GM19099 (cell line): ENCODE results near the gene BABAM2.

Source experiments
- POLR2A ChIP-seq: IDR thresholded peaks from 3 replicates; pipeline ENCODE4 v1.6.1; 2011; ENCODE audit warnings: low read depth; ENCODE audit not compliant: insufficient read length; ENCODE audit errors: extremely low read depth

BABAM2 gene

DNA sequence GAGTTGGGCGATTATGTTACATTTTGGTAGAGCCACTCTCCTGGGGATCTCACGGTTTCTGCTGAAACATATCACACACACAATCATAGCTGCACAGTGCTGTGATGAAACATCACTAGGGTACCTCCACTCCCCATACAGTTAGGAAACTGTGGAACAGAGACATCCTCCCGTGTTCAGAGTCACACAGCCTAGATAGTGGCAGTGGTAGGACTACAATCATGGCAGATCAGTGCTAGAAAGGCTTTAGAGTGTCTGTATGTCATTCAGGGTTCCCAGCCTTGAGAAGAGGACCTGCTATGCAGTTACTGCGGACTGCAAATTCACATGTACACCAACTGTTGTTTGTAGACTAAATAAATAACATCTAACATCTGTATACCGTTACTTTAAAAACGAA is 291.8 kb downstream of the BABAM2 start:
- no peak for TF ChIP-seq POLR2A

DNA sequence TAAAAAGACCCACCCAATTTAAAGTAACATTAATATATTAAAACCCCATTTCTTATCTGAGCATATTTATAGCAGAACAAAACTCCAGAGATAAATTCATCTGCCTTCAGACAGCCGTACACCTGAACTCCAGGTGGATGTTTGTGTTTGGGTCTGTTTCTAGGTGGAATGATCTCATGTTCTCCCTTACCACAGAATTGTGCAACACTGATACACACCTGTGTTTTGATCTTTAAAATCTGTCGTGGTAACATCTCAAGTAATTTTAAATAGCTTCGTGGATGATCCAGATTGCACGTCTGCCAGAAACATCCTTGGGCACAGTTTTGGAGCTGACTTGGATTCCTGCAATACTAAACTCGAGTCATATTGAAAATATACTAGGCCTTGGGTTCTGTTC is 294.6 kb downstream of the BABAM2 start:
- no peak for TF ChIP-seq POLR2A

DNA sequence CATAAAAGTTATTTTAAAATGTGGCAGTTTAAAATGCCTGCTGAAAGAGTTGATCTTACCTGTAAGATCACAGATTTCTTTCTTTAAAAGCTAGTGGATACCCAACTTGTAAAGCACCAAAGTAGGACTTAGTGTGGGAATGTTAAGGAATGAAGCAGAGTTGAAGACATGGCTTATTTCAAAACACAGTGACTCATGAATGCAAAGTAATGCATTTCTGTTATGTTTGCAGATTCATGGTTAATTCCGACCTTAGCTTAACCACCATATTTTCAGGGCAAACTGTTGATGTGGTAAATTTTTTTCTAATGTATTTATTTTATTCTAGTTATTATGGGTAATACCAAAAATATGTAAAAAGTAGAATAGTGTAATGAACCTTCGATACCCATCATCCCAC is 295.4 kb downstream of the BABAM2 start:
- no peak for TF ChIP-seq POLR2A

DNA sequence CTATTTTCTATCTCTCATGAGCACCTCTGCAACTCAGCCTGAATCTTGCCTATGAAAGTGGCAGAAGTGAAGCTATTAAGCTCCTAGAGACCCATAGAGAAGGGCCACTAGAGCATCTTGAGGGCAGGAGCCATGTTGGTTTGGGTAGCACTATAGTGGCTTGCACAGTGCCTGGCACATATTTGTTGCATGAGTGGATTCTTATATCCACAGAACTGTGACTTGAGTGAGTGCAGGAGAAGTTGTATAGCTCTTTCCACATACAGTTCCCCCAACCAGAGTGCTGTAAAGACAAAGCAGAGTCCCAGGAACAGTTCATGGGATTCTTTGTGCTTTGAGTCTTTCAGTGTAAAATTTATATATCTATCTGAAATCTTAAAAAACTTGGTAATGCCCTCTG is 296.7 kb downstream of the BABAM2 start:
- no peak for TF ChIP-seq POLR2A

DNA sequence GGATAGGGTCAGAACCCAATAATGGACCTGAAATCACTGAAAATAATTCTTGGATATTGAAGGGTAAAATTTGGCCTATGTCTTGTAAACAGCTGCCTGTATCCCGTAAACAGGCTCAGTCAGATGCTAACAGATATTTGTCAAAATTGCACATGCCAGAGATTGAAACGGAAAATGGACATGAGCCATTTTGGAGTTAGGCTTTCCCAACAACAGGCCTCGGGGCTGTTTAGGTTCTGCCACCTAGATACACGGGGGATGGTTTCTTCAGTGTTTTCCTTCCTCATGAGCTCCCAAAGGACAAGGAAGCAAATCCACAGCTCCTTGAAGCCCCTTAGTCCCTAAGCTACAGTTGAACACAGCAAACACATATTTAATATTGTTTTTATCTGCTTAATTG is 297.9 kb downstream of the BABAM2 start:
- TF ChIP-seq POLR2A, result no peak

DNA sequence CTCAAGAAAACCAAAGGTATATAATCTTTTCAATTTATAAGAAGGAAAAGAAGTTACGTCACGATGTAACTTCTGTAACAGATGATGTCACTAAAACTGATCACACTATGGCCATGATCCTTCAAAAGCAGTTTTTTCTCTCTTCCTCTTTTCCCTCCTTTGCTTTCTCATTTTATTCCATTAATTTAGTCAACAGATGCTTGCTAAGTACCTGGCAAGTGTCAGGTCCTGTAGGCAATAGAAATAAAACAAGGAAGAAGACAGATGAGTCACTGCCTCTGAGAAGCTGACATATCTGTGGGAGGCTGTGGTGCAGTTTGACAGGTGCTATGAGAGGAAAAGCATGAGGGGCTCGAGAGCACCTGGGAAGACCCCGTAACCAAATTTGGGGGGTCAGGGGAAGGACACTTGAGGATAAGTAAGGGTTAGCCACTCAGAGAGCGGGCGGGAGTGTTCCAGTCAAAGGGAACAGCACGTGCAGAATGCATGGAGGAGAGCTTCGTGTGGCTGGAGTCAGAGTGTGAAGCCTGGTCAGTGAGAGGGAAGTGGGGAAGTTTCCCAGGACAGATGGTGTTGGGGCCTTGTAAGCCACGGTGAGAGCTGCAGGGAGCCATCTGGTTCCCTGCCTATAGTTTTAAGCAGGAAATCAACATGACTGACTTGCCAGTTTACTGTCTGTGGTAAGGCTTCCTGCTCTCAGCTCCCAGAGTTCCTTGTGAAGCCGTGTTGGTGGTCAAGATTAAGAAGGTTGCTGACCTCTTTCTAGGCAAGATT is 303.3 kb downstream of the BABAM2 start:
- TF ChIP-seq POLR2A, result no peak

DNA sequence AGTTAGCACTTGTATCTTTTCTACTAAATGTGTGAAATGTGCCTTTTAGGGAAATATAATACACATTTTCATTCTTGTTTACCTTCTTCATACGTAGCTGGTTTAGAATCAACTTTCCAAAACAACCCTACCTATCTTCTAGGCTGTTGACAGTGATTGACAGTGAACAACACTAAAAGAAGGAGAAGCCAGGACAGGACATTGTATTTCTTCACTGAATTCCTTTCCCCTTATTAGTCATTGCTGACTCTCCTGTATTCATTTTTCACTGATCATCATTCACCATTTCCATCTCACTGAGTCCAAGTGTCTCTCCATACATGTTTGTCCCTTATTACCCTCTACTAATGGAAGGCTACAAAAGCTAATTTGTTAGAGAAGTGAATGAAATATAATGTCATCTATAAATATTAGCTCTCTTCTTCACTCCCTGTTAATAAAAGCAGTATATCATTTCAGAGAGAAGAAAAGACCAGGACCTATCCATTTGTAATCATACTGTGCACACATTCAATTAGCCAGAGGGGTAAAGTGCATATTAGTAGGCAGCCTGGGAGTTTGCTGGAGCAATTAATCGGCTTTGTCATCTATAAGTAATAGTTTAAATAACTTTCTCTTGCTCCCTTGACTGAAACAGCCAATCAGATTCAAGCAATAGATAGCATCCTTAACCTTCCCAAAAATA is 309.6 kb downstream of the BABAM2 start:
- TF ChIP-seq POLR2A, result no peak

DNA sequence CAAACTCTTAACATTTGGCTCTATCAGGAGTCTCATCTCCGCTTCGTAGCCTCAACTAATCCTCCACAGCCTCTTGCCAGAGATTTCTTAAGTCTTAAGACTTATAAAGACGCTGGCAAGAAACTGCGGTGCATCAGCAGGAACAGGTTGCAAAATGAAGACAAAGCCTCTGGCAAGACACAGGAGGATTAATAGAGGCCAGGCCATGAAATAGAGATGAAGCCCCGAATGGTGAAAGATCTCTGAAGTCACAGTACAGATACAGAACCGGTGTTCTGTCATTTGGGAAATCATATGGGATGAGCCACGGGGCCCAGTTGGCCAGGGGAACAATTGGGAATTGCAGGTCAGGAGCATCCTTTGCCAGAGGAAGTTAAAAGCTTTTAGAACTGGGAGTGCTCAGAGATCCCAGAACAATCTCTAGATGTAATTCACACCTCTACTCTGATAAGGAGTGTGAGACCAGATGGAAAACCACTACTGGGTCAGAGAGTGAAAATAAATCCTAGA is 311.2 kb downstream of the BABAM2 start:
- TF ChIP-seq POLR2A, result no peak

DNA sequence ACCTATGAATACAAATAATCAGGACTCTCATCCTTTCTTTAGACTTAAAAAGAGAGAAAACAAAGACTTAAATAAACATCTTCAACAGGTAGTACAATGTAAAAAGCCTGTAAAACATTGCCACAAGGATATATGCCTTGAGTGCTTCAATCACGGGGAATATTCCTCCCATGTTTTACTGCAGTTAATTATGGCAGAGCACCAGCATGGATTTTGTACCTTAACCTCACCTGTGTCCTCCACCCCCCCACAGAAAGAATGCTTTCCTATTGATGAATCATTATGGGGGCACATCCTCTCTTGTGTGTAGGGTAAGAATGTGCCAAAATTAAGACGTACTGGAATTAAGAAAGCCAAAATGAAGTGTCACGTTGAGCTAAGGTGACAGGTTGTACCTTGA is 312.2 kb downstream of the BABAM2 start:
- TF ChIP-seq POLR2A, result no peak

DNA sequence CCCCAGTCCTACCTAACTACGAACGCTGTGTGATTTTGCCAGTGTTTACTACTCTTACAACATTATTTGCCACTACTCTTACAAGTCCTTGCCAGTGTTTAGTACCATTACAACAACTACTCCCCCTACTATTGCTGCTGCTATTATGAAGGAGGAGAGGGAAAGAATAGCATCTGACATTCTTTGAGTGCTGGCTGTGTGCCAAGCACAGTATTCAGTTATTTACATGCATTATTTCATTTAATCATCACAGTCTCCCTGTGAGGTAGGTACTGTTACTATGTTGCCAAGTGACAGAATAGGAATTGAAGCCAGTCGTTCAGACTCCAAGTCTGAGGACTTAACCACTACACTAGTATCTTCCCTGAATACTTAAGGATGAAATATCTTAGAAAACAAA is 316.2 kb downstream of the BABAM2 start:
- TF ChIP-seq POLR2A, result no peak

DNA sequence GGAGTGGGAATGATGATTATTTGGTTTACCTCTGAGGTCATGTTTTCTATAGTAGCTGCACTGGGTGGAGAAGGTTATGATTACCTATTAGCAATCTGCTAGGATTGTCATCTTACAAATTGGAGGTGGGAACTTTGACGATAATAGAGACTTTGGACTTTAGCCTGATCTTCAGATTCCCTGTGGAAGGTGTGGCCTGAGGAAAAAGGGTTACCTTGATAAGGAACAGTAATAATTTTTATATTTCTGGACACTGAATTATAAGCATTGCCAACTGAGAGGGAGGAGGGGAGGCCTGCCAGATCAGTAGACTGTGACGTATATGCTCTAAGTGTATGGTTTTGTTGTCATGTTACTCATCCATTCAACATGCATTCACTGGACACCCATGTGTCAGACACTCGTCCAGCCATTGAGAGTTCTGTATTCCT is 318.7 kb downstream of the BABAM2 start:
- no peak for TF ChIP-seq POLR2A

DNA sequence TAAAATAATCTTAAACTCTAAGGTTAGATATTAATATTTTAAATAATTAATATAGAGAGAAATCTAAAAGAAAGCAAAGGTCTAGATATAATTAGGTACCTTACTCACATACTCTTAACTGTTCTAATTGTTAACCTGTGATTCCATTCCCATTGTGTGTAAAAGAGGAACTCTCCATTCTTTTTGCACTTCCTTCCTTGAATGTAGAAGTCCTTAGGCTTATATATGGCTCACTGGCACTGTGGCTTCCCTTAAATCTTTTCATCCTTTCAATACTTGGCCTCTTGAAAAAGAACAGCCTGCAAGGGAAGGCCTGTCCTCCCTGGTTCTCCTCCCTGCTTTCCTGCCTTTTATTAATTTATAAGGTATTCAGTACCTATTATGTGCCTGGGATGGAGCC is 319.3 kb downstream of the BABAM2 start:
- TF ChIP-seq POLR2A, result no peak

DNA sequence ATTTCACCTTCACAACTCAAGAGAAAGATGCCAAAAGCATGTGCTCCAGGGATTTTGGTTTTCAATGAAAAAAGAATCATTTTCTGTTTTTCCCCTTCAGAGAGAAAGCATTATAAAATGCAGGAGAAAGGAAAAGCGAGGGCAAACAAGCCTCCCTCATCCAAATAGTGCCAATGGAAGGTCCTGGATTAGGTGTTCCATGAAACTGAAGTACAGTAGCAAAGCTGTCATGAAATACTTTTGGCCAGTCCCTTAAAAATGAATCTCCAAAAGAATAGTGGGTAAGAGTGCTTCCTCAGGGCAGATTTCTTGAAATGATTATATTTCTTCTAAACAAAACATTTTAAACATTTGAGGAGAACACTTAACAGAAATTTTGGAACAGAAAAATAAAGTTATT is 320.0 kb downstream of the BABAM2 start:
- no peak for TF ChIP-seq POLR2A

DNA sequence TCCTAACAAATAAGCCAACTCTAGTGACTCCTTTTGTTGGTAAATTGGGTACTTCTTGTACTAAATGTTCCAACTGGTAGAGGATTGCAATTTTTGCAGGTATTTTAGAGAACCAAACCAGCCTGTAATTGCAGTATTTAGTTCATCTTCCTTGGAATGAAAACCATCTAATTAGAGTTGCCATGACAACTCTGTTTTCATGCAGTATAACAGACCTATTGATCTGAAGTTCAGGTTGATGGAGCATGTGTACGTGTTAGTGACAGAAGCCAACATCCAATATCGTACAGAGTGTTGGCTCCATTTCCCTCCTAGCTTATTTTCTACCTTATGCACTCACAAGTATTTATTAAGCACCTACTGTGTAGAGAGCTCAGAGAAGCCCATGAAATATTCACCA is 325.8 kb downstream of the BABAM2 start:
- no peak for TF ChIP-seq POLR2A

DNA sequence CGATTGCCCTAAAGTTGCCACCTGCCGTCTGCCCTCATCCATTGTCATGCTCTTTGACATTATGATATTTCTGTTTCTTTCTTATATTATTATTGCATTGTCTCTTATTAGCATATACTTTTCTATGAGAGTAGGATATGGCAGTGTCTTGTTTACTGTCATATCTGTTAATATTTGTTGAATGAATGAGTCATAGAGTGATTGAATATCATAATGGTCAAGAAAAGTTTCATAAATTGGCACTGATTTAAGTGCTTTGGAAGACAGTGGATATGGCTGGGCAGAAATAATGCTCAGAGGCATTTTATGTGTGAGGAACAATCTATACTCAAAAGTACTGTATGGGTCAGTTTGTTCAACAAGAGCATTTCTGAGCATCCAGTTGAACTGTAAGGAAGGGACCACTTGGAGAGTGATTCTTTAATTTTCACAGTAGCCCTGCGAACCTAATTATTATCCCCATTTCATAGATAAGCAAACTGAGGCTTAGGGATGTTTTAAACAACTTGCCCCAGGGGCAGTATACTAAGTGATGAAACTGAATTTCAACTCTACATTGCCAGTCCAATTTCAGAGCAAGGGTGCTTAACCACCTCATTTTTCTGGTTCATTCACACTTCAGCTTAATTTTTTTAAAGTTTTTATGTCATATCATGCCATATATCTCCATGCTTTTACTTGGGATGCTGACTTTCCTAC is 326.7 kb downstream of the BABAM2 start:
- no peak for TF ChIP-seq POLR2A

DNA sequence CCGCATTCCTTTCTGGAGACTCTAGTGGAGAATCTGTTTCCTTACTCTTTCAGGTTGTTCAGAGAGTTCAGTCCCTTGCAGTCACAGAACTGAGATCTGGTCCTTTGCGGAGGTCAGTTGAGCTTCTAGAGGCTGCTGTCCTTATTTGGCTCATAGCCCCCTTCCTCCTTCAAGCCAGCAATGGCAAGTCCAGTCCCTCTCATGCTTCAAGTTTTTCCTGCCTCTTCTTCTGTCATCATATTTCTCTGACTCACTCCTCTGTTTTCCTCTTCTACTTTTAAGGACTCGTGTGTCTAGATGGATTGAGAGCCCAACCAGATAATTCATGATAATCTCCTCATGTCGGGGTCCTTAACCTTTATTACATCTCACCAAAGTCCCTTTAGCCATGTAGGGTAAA is 328.6 kb downstream of the BABAM2 start:
- TF ChIP-seq POLR2A, result no peak

DNA sequence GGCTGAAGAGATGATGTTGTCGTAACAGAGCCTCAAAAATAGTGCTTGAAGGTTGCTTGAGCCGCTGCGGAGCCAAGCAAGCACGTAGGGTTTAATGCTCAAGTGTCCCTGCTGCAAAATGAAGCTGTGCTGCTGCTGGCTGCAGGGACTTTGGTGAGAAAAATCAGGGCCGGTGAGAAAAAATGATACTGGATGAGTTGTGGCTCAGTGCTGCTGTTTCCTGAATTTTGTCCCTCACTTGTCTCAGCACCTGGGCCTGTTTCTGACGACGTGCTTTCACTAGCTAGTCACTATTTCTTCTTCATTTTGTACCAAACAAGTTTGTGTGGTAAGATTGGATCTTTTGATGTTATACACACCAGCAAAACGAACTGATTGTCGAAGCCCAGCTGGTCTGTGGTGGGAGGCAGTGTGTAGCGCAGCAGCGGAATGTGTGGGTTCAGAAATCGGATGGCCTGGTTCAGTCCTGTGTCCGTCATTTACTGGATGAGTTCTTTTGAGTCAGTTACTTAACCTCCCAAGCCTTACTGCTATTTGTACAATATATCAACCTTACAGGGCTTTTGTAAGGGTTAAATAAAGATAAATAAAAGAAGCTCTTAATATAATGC is 329.3 kb downstream of the BABAM2 start:
- no peak for TF ChIP-seq POLR2A
